Ureter (tissue), 1 donor: Measurements from ENCODE around the gene KIF24. TPM values are rescaled to one million over a fixed set of nuclear protein-coding genes. Genes with fewer than 3 reads are reported as not detected.
"Not testable (repeated sequence)": the region's sequence is repeated elsewhere in the genome, so short reads cannot be mapped to it uniquely, and the experiment has no call there.

ENCODE experiments used
- DNase-seq: peaks from one replicate; pipeline ENCODE4 v3.0.0-alpha.2; 2020; ENCODE audit warnings: low spot score
- total RNA-seq: library from RNA; stranded (reverse); gene quantifications from one replicate; pipeline ENCODE4 v1.2.4, GENCODE V29; 2023
- donor health status: DM: yes; HTN: yes; CAD: no.

KIF24 gene
- total RNA-seq, 1 donor from 2014 or later = 0.94 TPM

GRCh38 chr9:34366365-34366764 lies 37.3 kb upstream of the KIF24 start:
- DNase-seq = no peak

DNA sequence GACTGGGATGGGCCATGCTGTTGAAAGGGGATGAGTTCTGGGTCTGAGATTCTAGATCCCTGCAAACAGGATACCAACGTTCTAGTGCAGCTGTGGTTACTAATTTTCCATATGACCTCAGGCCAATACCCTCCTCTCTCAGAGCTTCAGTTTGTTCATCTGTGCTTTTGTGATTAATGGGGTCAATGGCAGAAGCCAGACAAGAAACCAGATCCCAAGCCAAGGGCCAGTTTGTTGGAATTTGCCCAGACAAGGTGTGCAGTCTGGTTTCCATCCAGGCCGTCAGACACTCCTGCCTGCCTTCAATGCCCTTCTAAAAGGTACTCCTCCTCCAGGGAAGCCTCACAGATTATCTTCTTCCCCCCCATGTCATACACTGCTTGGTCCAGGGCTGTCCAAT lies 36.2 kb upstream of the KIF24 start:
- no peak for DNase-seq

DNA sequence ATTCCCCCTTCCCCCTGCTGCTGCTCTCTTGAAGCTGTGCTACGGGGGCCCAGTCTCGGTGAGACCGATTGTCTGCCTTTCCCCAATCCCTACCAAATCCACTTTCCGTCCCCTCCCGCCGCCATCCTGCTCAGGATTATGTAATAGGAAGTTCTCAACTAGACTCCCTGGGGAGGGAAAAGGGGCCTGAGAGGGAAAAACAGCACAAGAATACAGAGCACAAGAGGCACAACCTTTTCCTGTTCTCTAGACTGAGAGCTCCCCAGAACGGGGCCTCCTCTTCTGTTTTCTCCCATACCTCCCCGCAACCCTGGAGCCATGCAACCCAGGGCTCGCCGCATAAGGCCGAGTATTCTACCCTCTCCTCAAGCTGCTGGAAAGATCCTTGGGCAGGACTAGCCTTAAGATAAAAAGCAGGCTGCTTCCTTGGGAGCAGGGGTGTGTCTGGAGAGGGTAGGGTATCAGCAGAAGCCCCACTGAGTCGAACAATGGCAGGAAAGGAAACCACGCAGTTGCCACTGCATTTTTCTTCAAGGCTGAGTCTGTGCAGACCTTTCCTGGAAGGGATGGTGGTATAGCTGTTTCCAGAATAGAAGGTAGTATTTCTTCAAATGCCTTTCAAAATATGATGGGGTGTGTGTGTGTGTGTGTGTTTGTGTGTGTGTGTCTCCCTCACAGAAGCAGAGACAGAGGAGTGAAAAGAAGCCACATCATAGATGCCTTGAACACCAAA lies 34.7 kb upstream of the KIF24 start:
- no peak for DNase-seq

DNA sequence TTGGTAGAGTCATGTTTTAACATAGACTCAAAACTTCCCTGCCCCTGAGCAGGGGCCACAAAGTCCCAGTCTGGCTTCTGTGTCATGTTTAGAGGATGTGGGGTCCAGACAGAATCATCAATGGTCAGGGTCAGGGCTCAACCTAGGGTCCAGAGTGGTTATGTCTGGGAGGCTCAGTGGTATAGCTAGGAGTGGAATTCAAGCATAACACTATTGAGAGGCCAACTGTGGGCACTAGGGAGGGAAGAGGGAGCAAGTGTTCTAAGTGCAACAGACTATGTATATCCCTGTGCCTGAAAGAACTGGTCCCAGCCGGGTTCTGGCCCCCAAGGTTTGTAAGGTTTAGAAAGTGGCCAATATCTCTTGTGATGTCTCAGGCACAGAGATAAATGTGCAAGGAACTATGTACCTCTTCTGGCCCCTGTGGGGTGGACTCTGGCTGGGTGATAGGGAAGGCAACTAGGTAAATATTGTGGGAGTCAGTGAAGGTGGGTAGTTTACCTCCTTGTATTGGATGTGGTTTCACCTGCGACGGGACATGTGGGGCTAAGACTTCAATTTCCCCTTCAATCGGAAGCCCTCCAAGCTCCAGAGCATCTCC lies 33.6 kb upstream of the KIF24 start:
- no peak for DNase-seq

GRCh38 chr9:34352957-34353356 lies 23.9 kb upstream of the KIF24 start:
- not testable (repeated sequence) for DNase-seq

DNA sequence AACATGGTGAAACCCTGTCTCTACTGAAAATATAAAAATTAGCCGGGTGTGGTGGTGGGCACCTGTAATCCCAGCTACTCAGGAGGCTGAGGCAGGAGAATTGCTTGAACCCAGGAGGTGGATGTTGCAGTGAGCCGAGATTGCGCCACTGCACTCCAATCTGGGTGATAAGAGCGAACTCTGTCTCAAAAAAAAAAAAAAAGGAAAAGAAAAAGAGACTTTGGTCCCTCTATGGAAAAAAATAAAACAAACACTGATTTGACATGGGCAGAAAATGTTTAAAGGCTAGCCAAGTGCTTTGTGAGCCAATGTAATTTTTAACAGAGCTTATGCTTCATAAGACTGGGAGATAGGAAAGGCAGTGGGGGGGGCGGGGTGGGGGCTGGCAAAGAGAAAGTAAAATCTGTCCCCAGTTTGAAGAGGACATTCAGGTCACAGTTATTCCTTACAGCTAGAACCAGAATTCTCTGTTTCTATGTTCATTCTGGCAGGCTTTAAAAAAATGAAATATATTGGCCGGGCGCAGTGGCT lies 23.1 kb upstream of the KIF24 start:
- DNase-seq = not testable (repeated sequence)

- no peak for DNase-seq
Observed at GRCh38 chr9:34349324-34349723, 20.3 kb upstream of the KIF24 start.

GRCh38 chr9:34347800-34348158 lies 18.7 kb upstream of the KIF24 start:
- DNase-seq = no peak

- DNase-seq = no peak
Observed at GRCh38 chr9:34346873-34347799, 18.1 kb upstream of the KIF24 start.

- DNase-seq = no peak
Observed at GRCh38 chr9:34343605-34344004, 14.5 kb upstream of the KIF24 start.

DNA sequence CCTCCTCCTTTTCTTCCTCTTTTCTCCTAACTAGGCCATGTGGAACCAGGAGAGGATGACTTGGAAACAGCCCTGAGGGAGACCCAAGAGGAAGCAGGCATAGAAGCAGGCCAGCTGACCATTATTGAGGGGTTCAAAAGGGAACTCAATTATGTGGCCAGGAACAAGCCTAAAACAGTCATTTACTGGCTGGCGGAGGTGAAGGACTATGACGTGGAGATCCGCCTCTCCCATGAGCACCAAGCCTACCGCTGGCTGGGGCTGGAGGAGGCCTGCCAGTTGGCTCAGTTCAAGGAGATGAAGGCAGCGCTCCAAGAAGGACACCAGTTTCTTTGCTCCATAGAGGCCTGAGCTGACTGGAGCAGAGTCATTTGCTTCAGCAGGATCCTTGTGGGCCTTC lies 14.0 kb upstream of the KIF24 start:
- peak; percentile 61 for DNase-seq

GRCh38 chr9:34341659-34342295 lies 12.7 kb upstream of the KIF24 start:
- no peak for DNase-seq

DNA sequence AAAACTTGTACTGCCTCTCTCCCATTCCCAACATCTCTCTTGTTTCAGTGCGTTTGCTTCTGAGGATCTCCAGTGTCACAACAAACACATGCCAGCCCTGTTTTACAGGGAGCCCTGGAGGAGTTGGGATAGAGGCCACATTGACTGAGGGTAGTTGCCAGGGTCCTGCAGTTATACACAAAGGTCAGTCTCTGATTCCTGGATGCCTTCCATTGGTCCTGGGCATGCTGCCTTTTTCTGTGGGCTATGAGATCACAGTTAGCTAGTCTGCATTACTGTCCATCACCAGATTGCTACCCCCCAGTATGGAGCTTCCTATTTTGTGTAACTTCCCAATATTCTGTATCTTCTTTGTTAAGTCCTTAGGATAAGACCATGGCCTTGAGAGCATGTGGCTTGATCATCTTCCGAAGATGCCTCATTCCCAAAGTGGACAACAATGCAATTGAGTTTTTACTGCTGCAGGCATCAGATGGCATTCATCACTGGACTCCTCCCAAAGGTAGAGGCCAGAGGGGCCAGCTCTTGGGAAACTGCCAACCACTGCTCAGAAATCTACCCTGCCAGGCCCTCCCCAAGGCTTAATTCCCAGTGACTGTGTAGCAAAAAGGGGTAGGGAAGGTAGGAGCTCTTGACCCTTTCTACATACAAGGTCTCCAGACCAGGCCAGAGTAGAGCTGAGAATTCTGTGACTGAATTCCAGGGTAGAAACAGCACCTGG lies 9.8 kb upstream of the KIF24 start:
- DNase-seq = no peak

DNA sequence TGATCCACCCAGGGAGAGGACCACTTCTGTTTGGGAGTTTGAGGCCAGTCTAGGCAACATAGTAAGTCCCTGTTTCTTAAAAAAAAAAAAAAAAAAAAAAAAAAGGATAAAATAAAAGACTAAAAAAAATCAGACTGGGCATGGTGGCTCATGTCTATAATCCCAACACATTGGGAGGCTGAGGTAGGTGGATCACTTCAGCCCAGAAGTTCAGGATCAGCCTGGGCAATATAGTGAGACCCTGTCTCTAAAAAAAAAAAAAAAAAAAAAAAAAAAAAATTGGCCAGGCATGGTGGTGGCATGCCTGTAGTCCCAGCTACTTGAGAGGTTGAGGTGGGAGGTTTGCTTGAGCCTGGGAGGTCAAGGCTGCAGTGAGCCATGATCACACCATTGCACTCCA lies 9.0 kb upstream of the KIF24 start:
- not testable (repeated sequence) for DNase-seq

DNA sequence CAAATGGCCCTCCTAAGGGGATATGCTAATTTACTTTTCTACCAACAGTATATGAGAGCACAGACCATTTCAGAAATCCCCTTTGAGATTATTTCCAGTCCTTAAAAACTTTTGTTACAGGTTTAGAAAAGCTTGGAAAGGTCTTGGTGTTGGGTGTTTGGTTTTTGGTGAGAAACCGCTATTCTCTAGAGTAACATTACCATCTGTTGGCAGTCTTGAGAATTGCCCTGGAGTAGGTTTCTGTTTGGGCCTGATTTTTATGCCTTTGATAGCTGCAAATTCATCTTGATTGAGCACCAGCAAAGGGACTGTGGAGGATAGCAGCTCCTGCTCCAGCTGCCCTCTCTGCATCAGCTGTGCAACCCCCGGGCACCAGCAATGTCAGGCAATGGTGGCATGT lies 8.3 kb upstream of the KIF24 start:
- no peak for DNase-seq

DNA sequence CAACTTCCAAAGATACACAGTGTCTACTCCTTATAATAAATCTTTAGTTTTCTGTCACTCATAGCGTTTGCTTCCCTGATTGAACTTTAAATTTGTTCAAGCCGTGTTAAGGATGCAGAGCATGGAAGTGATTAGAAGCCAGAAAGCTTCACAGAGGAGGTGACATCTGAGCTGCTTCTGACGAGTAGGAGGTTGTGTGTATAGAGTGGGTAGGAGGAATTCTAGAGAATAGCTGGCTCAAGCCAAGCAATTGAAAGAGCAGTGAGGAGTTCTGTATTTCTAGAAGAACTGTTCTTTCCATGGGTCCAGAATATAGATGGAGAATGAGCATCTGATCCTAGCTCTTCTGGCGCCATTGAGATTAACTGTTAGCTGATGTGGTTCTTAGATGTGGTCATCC lies 6.3 kb upstream of the KIF24 start:
- no peak for DNase-seq

DNA sequence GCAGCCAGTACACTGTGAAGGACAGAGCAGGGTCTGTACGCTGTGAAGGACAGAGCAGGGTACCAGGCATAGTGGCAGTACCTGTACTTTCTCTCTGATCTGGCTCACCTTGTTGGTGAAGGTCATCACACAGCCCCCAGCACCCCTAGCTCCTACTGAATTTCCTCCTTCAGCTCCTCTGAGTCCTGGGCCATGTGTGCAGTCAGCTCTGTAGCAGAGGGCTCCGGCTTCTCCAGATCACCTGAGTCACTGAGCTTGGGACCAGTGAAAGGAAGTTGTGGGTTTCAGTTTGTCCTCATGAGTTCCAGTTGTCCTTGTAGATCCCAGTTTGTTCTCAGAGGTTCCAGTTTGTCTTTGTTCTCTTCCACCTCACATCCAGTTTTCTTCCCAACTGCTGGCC lies 5.8 kb upstream of the KIF24 start:
- DNase-seq = no peak

DNA sequence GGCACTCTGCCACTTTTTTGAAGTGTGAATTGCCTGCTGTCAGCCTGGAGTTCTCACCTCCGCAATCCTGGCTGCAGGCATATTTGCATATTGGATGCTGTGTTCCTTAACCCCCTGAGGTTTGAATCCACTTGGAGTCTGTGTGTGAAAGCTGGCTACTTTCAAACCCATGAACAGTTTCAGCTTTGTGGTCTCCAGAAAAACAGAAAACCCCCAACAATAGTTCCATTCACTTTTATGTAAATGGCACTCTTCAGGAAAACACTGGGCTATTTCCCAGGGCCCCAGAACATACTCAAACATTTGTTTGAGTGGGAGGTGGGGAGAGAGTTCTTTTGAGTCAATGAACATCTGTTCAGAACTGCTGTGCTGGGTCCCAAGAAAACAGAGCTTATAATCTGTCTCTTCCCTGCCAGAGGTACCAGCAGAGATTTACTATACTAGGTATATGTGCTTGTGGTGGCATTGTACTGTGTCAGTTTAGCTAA lies 5.3 kb upstream of the KIF24 start:
- DNase-seq = no peak

DNA sequence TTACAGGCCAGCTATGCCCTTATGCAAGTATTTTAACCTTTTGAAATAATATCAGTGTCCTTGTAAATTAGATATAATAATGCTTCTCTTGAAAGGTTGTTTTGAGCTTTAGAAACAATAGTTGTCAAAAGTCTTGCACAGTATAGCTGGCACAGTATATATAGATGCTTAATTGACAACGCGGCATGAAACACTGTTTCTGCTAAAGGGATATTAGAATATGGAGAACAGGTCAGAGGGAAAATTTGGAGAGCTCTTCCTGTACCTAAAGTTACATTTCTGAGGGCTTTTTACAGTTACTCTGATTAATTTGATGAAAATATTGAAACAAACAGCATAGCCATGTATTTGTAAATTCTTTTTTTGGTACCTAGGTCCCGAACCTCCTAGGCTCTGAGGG lies 4.8 kb upstream of the KIF24 start:
- DNase-seq = no peak

DNA sequence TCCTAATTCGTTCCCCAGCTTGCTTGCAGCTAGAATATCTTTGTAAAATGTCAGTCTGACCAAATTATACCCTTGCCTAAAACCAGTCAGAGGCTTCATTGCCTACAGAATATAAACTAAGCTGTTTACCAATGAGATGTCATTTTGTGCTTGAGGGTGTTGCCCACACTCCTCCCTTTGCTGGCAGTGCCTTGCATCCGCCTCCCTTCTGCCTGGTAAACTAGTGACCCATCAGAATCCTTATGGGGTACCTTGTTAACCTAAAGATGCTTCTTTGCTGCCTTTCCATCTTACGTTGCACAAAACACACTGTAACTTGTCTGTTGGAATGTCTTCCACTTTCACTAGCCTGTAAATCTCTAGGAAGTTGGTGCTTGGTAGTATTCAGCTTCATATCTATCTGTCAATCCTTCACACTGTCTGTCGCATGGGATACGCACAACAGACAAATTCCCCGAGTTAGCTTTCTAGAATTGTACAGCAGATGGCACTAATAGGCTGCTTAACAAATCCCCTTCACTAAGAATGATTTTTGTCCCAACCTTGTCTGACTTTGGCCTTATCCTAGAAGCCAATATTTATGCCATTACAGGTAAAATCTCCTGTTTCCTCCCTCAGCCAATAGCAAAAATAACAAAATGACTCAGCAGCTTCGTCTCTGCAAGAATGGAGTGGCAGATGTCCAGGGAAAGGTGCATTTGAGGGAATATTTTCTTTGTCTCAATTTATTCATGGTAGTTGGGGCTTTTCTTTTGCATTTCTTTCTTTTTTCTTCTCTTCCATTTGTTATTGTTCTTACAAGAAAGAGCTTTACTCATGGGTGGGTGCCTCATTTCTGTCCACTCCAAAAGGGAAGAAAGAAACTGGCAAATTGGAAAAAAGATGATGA lies 3.3 kb upstream of the KIF24 start:
- DNase-seq = no peak
